GM13977 (cell line): ENCODE data around the gene ZNF135.

Source experiments
- DNase-seq: peaks from one replicate; pipeline ENCODE4 v3.0.0; 2012; ENCODE audit warnings: low spot score
- in situ Hi-C: fragments of 300-500 bp; cut with MboI; formaldehyde crosslinking; loops from one replicate; pipeline ENCODE4 v1.12.0; 2022; ENCODE audit warnings: low sequenced_read_pairs, low pct_unique_long_range_greater_than_20kb, mixed read lengths, inconsistent platforms; ENCODE audit not compliant: unreplicated experiment
- TF ChIP-seq, protein P1 (sequence below): IDR thresholded peaks from 2 replicates; pipeline ENCODE4 v1.5.1; 2012; ENCODE audit warnings: mild to moderate bottlenecking, control low read depth; ENCODE audit not compliant: insufficient read depth; ENCODE audit errors: extremely low read depth, missing control alignments

Gene ZNF135

DNA sequence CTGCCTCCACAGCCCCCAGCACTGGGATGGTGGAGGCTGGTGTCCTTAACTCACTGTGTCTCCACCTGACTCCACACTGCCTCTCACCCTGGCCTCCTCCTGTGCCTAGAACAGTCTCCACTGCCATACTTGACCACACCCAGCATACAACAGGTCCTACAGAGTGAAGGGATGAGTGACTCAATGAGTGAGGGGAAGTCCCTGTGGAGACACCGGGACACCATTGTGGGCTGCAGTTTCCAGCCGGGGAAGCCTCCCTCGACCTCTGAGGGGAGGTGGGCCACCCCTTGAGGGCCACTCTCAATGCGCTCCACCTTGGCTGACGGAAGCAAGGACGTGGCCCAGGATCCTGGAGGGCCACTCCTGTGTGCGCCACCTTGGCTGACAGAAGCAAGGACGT is 2.8 kb upstream of the ZNF135 start:
- DNase-seq, result no peak
- TF ChIP-seq, protein P1, sequence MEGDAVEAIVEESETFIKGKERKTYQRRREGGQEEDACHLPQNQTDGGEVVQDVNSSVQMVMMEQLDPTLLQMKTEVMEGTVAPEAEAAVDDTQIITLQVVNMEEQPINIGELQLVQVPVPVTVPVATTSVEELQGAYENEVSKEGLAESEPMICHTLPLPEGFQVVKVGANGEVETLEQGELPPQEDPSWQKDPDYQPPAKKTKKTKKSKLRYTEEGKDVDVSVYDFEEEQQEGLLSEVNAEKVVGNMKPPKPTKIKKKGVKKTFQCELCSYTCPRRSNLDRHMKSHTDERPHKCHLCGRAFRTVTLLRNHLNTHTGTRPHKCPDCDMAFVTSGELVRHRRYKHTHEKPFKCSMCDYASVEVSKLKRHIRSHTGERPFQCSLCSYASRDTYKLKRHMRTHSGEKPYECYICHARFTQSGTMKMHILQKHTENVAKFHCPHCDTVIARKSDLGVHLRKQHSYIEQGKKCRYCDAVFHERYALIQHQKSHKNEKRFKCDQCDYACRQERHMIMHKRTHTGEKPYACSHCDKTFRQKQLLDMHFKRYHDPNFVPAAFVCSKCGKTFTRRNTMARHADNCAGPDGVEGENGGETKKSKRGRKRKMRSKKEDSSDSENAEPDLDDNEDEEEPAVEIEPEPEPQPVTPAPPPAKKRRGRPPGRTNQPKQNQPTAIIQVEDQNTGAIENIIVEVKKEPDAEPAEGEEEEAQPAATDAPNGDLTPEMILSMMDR, result no peak
- in situ Hi-C loops, result no loop called here

- TF ChIP-seq, protein P1, result no peak
- in situ Hi-C loops, result no loop called here
- no peak for DNase-seq
These were observed 2.2 kb upstream of the ZNF135 start for GRCh38 chr19:58056861-58057260.

- no peak for DNase-seq
- TF ChIP-seq, protein P1, result no peak
- in situ Hi-C loops, result no loop called here
These were observed 615 bp upstream of the ZNF135 start for GRCh38 chr19:58058467-58058866.

DNA sequence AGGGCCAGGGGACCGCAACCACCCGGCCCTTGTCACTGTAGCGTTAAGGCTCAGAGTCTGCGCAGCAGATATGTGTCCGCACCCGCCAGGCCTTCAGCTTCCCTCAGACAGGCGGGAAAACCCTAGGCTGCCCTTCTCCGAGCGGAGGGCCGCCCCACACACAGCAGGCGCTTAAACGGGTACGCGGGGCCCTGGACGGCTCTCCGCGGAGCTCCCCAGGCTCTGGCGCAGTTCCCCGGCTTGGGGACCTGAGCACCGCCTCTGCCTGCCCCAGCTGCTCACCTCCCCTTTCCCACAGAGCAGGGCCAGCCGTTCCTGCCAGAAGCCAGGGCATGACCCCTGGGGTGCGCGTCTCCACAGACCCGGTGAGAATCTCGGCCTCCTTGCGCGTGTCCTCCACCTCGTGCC is 593 bp downstream of the ZNF135 start:
- TF ChIP-seq, protein P1, result no peak
- in situ Hi-C loops, result no loop called here
- no peak for DNase-seq

GRCh38 chr19:58060231-58060630 is 1.1 kb downstream of the ZNF135 start:
- in situ Hi-C loops, result no loop called here
- TF ChIP-seq, protein P1, result no peak
- no peak for DNase-seq

GRCh38 chr19:58063712-58064111 is 4.6 kb downstream of the ZNF135 start:
- no peak for DNase-seq
- TF ChIP-seq, protein P1, result no peak
- in situ Hi-C loops, result no loop called here
